ENCODE data around the gene FOXF1. TPM values are rescaled to one million over a fixed set of nuclear protein-coding genes. Genes with fewer than 3 reads are reported as not detected.
A peak's percentile ranks its signal among the peaks of the same experiment; 100 is the strongest.

Gene FOXF1
- total RNA-seq, 8 experiments from 2014 or later = 0.05 to 0.71 (median 0.17) TPM; not detected in 3

DNA sequence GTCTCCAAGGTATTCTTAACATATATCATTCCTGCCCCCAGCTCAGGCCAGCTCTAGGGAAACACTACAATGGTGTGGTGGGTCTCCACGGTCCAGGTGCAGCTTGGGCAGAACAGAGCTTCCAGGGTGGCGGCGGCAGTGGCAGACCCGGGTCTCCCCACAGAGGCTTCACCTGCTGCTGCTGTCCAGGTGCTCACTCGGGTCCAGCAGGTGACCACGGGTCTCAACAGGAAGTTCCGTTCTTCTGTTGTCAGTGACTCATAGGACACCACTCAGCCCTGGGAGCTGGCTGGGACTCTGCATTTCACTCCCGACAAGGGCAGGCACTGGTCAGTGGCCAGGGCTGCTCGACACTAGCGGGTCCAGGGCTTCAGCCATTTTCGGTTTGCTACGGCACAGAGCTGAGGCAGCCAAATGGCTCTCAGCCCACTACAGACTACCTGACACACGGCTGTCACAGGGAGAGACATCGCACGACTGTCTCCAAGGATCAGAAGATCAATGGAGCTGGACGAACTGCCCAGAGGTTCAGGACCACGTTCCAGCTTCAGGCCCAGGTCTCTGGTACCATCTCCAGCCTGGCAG lies 28.0 kb downstream of the FOXF1 start:
- no peak overlapping the region for H3K4me3 ChIP-seq
- no peaks in the 10 kb centered on the region for H3K4me1 ChIP-seq (replicated peaks in 1 of 2)
- WGBS, 10 experiments = 89 to 100% (median 98%) methylated on average over 2 to 4 of the region's 17 CpGs; no CpG with 5 or more reads in 6 of the 10 experiments
- in situ Hi-C loops (cut with MboI; ENCODE audit: low pct_unique_long_range_greater_than_20kb in 2 of 9, low sequenced_read_pairs in 9 of 9, unreplicated experiment in 9 of 9) = no loop called here
- ATAC-seq (replicated peaks in 6 of 8) = no peak
- no peak overlapping the region for H3K27ac ChIP-seq

GRCh38 chr16:86540894-86541293 lies 30.6 kb downstream of the FOXF1 start:
- WGBS, 10 experiments = 75 to 100% (median 90%) methylated on average over 1 to 5 of the region's 6 CpGs
- H3K4me1 ChIP-seq (replicated peaks in 1 of 2) = no peaks in the 10 kb centered on the region
- H3K27ac ChIP-seq = no peak overlapping the region
- no peak for ATAC-seq (replicated peaks in 6 of 8)
- H3K4me3 ChIP-seq = no peak overlapping the region
- in situ Hi-C loops (cut with MboI; ENCODE audit: low pct_unique_long_range_greater_than_20kb in 2 of 9, low sequenced_read_pairs in 9 of 9, unreplicated experiment in 9 of 9) = no loop called here

DNA sequence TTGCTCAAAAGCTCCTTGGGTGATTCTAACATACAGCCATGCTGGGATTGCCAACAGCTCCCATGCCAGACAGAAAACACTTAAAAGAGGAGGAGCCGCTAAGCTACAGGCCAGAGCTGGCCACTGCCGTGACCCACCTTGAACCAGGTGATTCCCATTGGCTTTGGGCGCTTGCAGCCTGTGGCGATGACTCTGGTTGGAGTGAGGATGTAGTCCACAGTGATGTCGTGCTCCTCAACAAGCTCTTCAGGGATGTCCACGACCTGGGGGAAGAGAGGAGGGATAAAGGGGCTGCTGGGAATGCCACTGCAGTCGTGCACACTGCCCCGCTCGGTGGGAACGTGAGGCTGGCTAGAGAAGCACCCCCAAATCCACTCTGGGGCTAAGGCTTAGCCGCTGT lies 31.2 kb downstream of the FOXF1 start:
- Histone ChIP-seq H3K27ac (no peak overlapping the region), H3K4me3 (no peak overlapping the region), H3K4me1 (replicated peaks in 1 of 2) (no peaks in the 10 kb centered on the region)
- 70 to 100% (median 78%) methylated on average over 1 to 7 of the region's 11 CpGs; no CpG with 5 or more reads in 5 of the 10 experiments for WGBS, 10 experiments
- in situ Hi-C loops (cut with MboI; ENCODE audit: low pct_unique_long_range_greater_than_20kb in 2 of 9, low sequenced_read_pairs in 9 of 9, unreplicated experiment in 9 of 9) = no loop called here
- no peak for ATAC-seq (replicated peaks in 6 of 8)

DNA sequence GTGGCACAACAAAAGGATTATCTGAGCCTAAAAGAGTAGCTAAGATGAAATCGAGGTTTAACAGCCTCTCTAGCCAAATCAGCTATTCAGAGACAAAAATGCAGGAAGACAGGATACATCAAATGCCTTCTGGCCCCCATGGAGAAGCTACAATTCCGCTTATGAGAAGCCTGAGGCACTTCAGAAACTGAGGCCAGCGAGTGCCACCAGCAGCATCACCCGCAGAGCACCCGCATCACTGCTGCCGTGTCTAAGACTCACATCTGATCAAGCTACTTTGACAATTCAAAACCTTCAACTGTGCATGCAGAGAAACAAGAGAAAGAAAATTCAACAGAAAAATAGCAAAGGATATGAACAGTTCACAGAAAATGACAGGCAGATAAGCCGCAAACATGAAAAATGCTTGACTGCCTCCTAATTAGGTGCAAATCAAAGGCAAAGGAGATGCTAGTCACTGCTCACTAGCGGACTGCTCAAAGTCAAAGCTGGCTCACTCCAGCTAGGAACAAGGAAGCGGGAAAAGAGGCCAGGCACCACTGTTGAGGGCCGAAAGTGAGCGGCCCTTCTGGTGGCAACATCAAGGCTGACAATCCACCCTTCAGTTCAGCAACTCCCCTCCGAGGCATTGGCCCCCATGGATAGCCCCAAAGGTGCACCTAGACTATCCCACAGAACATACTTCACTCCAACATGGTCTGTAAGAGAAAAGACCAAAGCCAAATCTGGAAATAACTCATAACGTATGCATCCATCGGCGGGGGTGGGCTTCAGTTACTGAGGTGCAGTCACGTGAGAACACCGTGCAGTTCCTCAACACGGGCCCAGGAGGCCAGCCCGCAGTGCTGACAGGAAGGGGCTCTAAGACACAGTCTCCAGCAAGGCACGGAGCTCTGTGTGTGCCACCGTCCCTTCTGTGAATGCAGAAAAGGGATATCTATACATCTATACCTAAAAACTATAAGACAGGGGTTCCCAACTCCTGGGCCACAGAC lies 32.7 kb downstream of the FOXF1 start:
- WGBS, 10 experiments = 80 to 100% (median 89%) methylated on average over 1 to 13 of the region's 21 CpGs
- no peak for ATAC-seq (replicated peaks in 6 of 8)
- no peaks in the 10 kb centered on the region for H3K4me1 ChIP-seq (replicated peaks in 1 of 2)
- no peak overlapping the region for H3K4me3 ChIP-seq
- H3K27ac ChIP-seq = no peak overlapping the region
- in situ Hi-C loops (cut with MboI; ENCODE audit: low pct_unique_long_range_greater_than_20kb in 2 of 9, low sequenced_read_pairs in 9 of 9, unreplicated experiment in 9 of 9) = no loop called here

GRCh38 chr16:86545481-86545880 lies 35.2 kb downstream of the FOXF1 start:
- no peak for ATAC-seq (replicated peaks in 6 of 8)
- no peaks in the 10 kb centered on the region for H3K4me1 ChIP-seq (replicated peaks in 1 of 2)
- no peak overlapping the region for H3K4me3 ChIP-seq
- no peak overlapping the region for H3K27ac ChIP-seq
- in situ Hi-C loops (cut with MboI; ENCODE audit: low pct_unique_long_range_greater_than_20kb in 2 of 9, low sequenced_read_pairs in 9 of 9, unreplicated experiment in 9 of 9) = no loop called here
- WGBS, 10 experiments = 62 to 100% (median 95%) methylated on average over 1 to 5 of the region's 12 CpGs; no CpG with 5 or more reads in 4 of the 10 experiments

- 87 to 100% (median 94%) methylated on average over 1 to 16 of the region's 19 CpGs; no CpG with 5 or more reads in 1 of the 10 experiments for WGBS, 10 experiments
- H3K4me1 ChIP-seq (replicated peaks in 1 of 2) = no peaks in the 10 kb centered on the region
- in situ Hi-C loops (cut with MboI; ENCODE audit: low pct_unique_long_range_greater_than_20kb in 2 of 9, low sequenced_read_pairs in 9 of 9, unreplicated experiment in 9 of 9) = no loop called here
- no peak for ATAC-seq (replicated peaks in 6 of 8)
- no peak overlapping the region for H3K4me3 ChIP-seq
- H3K27ac ChIP-seq = no peak overlapping the region
Measured at GRCh38 chr16:86545954-86546637, 35.8 kb downstream of the FOXF1 start.

DNA sequence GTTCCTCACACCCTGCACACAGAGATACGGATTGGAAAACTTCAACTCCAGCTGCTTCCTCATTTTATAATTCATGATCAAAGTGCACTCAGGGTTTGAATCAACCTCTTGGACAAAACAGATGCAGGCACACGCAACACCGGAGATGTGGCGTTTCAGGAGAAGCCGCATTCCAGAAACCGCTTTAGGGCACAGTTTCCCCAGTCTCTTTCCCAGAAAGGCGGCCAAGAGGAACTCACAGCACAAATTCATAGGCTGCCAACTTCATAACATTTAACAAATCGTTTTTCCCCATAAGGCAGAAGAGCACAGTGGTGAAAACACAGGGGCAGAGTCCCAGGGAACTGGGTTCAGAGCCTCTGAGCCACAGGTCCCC lies 36.3 kb downstream of the FOXF1 start:
- Histone ChIP-seq H3K4me1 (replicated peaks in 1 of 2) (no peaks in the 10 kb centered on the region), H3K4me3 (no peak overlapping the region), H3K27ac (no peak overlapping the region)
- in situ Hi-C loops (cut with MboI; ENCODE audit: low pct_unique_long_range_greater_than_20kb in 2 of 9, low sequenced_read_pairs in 9 of 9, unreplicated experiment in 9 of 9) = no loop called here
- WGBS, 10 experiments = 70 to 100% (median 93%) methylated on average over 1 to 7 of the region's 8 CpGs; no CpG with 5 or more reads in 2 of the 10 experiments
- ATAC-seq (replicated peaks in 6 of 8) = no peak

DNA sequence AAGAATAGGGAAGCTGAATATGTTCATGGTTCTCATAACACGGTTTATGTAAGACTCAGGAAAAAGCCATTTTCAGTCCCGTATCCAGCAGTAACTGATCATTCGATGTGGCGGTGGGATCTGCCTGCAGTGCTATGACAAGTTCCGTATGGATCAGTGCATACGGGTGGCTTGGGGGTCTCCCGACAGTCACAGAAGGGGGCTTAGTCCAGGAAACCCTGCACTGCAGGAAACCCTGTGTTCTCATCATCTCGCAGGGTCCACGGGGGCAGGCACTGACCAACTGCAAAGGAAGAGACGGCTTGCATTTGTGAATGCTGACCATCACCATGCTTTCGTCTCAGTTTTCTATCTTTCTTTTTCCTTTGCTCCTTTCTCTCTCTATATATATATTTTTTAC lies 37.0 kb downstream of the FOXF1 start:
- Histone ChIP-seq H3K27ac (no peak overlapping the region), H3K4me3 (no peak overlapping the region), H3K4me1 (replicated peaks in 1 of 2) (no peaks in the 10 kb centered on the region)
- in situ Hi-C loops (cut with MboI; ENCODE audit: low pct_unique_long_range_greater_than_20kb in 2 of 9, low sequenced_read_pairs in 9 of 9, unreplicated experiment in 9 of 9) = no loop called here
- no peak for ATAC-seq (replicated peaks in 6 of 8)
- 86 to 100% (median 98%) methylated on average over 1 to 8 of the region's 11 CpGs for WGBS, 10 experiments

DNA sequence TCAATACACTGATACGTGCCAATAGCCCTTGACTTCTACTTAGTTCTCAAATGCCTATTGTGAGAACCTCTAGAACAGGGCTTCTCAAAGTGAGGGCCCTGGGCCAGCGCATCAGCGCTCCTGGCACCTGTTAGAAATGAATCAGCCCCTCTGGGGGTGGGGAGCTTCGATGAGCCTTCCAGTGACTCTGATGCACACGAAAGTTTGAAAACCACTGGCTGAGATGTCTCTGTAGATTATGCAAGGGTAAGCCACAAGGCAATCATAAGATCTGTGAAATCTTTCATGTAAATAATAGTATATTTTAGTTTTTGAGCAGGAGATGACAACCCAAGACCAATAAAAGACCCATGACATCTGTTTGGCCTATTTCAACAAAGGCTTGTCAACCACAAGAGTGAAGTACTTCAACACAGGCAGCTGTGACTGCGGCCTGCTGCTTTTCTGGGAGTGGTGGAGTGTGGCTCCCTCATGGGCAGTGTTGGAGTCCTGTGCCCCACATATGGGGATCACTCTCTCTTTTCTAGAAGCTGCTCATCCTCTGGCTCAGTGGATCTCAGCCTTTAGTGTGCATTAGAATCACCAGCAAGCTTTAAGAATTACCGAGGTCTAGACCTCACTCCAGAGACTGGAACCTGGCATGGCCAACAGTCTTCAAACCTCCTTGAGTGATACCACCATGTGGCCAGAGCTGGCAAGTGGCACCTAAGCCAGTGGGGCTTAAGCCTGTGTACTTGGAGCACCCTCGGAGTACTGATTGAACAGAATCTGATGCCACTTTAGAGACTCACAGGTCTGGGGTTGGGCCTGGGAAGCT lies 39.0 kb downstream of the FOXF1 start:
- 67 to 98% (median 75%) methylated on average over 3 to 6 of the region's 8 CpGs; no CpG with 5 or more reads in 3 of the 10 experiments for WGBS, 10 experiments
- Histone ChIP-seq H3K27ac (no peak overlapping the region), H3K4me3 (no peak overlapping the region), H3K4me1 (replicated peaks in 1 of 2) (peaks cover 4% of the 10 kb centered on the region in 2 donors)
- no peak for ATAC-seq (replicated peaks in 6 of 8)
- in situ Hi-C loops (cut with MboI; ENCODE audit: low pct_unique_long_range_greater_than_20kb in 2 of 9, low sequenced_read_pairs in 9 of 9, unreplicated experiment in 9 of 9) = no loop called here

GRCh38 chr16:86549893-86550190 lies 39.5 kb downstream of the FOXF1 start:
- Histone ChIP-seq H3K27ac (no peak overlapping the region), H3K4me1 (replicated peaks in 1 of 2) (peaks cover 5% of the 10 kb centered on the region in 2 donors), H3K4me3 (no peak overlapping the region)
- peak in 1 of 8 experiments; percentile 13 for ATAC-seq (replicated peaks in 6 of 8)
- WGBS, 10 experiments = 80 to 100% methylated on average over 1 to 4 of the region's 7 CpGs; no CpG with 5 or more reads in 8 of the 10 experiments
- in situ Hi-C loops (cut with MboI; ENCODE audit: low pct_unique_long_range_greater_than_20kb in 2 of 9, low sequenced_read_pairs in 9 of 9, unreplicated experiment in 9 of 9) = loop anchor here in 6 of 9 experiments (25.0 kb wide), 2 partner anchors 512 to 737 kb away; no protein-coding TSS in a partner anchor

DNA sequence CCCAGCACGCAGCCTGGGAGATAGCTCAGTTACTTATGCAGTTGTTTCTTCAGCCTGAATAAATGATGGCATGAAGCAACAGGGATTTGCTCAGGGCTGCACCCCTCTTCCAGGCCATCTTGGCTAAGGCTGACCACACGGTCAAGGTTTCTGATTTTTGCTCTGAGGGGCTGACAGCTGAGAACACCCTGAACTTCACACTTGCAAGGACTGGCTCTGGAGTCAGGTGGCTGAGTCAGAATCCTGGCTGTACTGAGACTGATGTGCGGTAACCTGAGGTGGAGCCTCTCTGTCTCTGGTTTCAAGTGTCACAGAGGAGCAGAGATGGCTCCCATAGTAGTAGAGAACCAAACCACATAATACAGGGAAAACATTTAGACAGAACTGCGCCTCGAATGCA lies 40.0 kb downstream of the FOXF1 start:
- WGBS, 10 experiments = 83 to 100% (median 97%) methylated on average over 1 to 3 of the region's 5 CpGs; no CpG with 5 or more reads in 6 of the 10 experiments

GRCh38 chr16:86553356-86553755 lies 43.0 kb downstream of the FOXF1 start:
- WGBS, 10 experiments = 91 to 100% (median 93%) methylated on average over 1 to 9 of the region's 22 CpGs; no CpG with 5 or more reads in 7 of the 10 experiments

More for the DNA sequence above, 40.0 kb downstream of the FOXF1 start:
- in situ Hi-C loops (cut with MboI; ENCODE audit: low pct_unique_long_range_greater_than_20kb in 2 of 9, low sequenced_read_pairs in 9 of 9, unreplicated experiment in 9 of 9) = loop anchor here in 6 of 9 experiments (25.0 kb wide), 2 partner anchors 512 to 737 kb away; no protein-coding TSS in a partner anchor
- ATAC-seq (replicated peaks in 6 of 8) = no peak
- peaks cover 5% of the 10 kb centered on the region in 2 donors for H3K4me1 ChIP-seq (replicated peaks in 1 of 2)
- H3K27ac ChIP-seq = no peak overlapping the region
- no peak overlapping the region for H3K4me3 ChIP-seq

More at GRCh38 chr16:86553356-86553755, 43.0 kb downstream of the FOXF1 start:
- H3K4me3 ChIP-seq = no peak overlapping the region
- H3K4me1 ChIP-seq (replicated peaks in 1 of 2) = peaks cover 13 to 16% of the 10 kb centered on the region in 2 donors
- H3K27ac ChIP-seq = no peak overlapping the region
- in situ Hi-C loops (cut with MboI; ENCODE audit: low pct_unique_long_range_greater_than_20kb in 2 of 9, low sequenced_read_pairs in 9 of 9, unreplicated experiment in 9 of 9) = loop anchor here in 6 of 9 experiments (25.0 kb wide), 2 partner anchors 509 to 734 kb away; no protein-coding TSS in a partner anchor
- peak in 3 of 8 experiments; percentile 3 to 20 (median 11) for ATAC-seq (replicated peaks in 6 of 8)
